Stimulated activated CD8-positive, alpha-beta memory T cell treated with anti-CD3 and anti-CD28 coated beads, Interleukin-2, amount 100 ng/mL, for 1 hour (primary cell): ENCODE measurements around the gene CASP1.

Experiments
- DNase-seq, 2 donors: peaks; one replicate each; pipeline ENCODE4 v3.0.0-alpha.2; 2020; ENCODE audit warnings: low read depth in 2 of 2

CASP1 gene

DNA sequence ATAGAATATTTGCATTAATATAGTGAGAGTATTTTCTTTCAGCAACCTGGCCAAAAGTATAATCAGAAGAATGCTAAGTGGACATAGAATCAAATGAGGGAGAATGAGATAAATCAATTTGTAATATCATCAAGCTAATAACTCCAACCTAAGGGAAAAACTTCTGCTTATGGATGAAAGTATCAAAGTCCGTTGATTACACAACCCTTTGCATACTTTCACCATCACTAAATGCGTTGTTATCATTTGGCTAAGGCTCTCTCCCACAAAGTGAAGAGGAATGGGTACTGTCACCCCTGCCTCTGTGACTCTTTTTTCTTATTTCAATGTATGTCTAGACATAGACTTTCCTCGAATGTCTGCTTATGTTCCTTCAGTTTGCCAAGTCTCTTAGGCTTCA lies 50.1 kb downstream of the CASP1 start:
- no peak for DNase-seq

DNA sequence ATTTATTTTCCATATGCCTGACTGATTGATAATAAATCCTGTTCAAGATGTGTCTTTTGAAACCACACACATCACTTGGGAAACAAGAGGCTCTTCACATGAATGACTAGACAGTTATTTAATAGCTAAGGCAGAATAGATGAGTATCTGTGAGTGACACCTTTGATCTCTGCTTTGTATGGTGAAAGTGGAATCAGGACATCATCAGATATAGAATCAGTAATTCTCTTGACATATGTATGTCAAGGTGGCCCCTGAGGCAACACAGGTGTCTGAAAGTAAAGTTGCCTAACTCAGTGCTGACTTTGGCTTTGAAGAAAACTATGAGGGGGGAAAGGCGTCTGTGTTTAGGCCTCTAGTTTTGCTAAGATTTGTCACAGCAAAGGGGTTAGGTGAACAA lies 55.1 kb downstream of the CASP1 start:
- DNase-seq, result no peak
